MM.1S (cell line): ENCODE results near the gene TCF3.

Experiments
- CTCF ChIP-seq: fragments of 300-600 bp; sonication (generic); IDR thresholded peaks from 2 replicates; pipeline ENCODE4 v1.5.1; 2016; ENCODE audit warnings: antibody characterized with exemption, low read length, mixed read lengths
- EZH2 ChIP-seq: fragments of 300-600 bp; sonication (generic); optimal IDR thresholded peaks from 2 replicates; pipeline ENCODE3; 2017; ENCODE audit warnings: low read depth, mild to moderate bottlenecking, antibody characterized with exemption, low read length, mixed read lengths
- EZH2phosphoT487 ChIP-seq: fragments of 300-600 bp; sonication (generic); IDR thresholded peaks from 2 replicates; pipeline ENCODE4 v1.6.1; 2018; ENCODE audit warnings: antibody characterized with exemption, low read length

DNA sequence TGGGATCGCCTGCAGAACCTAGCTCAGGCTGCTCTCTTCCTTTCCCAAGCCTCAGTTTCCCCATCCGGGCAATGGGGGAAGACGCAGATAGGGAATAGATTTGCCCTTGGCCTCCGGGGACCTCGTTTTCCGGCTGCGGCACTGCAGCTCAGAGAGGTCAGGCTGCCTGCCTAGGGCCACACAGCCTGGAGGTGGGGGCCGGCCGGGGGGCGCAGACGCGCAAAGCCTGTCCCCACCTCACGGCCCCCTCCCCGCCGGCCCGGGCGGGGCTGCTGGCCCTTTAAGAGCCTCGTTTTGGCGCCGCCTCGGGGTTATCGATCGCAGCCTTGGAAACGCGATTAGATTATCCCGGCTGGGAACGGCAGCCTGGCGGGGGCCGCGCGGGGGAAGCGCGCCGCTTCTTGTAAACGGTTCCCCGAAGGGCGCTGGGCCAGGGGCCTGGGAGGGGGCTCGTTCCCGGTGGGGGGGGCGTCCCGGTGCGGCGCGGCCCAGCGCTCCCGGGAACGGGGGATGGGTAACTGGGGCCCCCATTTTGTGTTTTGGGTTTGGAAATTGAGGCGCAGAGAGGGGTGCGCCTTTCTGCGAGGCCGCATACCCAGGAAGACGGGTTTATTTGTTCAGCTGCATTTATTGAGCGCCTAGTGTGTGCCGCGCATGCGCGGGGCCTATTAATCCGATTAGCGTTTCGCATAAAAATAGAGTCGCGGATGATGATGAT, 23.4 kb upstream of the TCF3 start:
- TF ChIP-seq CTCF (no peak), EZH2phosphoT487 (peak; percentile 44), EZH2 (no peak)
